ENCODE results near the gene TMCC1. TPM values are rescaled to one million over a fixed set of nuclear protein-coding genes. Genes with fewer than 3 reads are reported as not detected.
"Not testable (repeated sequence)": the region's sequence is repeated elsewhere in the genome, so short reads cannot be mapped to it uniquely, and the experiment has no call there.

Gene TMCC1
- total RNA-seq, 1 donor from 2014 or later = 35.2 TPM

DNA sequence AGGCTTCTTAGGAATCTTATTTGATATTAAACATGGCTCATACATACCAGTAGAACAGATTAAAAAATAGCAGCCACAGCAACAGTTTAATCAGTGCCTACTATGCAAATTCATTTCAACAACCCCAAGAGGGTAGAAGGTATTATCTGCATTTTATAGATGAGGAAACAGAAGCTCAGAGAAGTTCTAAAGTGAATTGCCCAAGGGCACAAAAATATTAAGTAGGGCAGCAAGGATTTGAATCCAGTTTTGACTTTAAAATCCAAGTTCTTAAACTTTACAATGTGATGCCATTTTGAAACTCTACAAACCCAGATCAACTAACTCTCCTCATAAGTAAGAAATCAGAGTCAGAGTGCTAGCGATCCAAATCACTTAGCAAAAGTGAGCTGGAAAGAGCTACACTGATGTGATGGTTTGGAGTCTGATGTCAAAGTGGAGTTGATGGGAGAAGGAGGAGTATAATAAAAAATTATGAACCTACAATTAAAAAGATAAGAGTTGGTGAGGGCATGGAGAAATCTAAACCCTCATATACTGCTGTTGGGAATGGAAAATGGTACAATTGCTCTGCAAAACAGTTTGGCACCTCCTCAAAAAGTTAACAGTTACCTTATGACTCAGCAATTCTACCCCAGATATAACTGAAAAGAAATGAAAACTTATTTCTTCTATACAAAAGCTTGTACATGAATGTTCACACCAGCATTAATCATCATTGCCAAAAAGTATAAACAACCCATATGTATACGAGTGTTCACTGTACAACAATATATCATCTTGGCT, 236.1 kb downstream of the TMCC1 start:
- DNase-seq (ENCODE audit: extremely low read depth, low read depth, low spot score) = no peak

DNA sequence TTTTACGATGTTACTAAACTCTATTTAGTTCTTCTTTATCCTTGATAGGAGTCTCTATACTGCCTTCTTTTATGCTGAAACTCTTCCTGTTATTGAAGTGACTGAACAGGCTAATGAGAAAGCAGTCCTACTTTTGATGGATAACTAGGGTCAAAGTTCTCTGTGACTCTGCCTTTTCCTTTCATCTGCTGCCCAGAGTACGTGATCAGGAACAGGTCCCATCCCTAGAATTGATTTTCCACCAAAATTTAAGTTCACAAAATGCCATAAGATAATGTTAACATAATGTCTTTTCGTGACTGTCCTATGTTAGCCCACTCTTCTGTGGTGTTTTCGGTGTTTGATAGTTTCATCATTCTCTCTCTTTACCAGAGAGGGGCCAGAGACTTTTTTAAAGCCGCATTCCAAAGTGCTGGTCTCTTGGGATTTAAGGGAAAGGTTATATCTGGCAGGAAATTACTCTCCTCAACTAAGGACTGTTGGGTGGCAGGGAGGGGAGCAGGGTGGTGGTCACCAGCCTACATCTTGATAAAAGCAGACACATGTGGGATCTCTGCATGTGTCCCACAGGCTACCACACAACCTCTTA, 236.8 kb downstream of the TMCC1 start:
- DNase-seq (ENCODE audit: extremely low read depth, low read depth, low spot score) = no peak

DNA sequence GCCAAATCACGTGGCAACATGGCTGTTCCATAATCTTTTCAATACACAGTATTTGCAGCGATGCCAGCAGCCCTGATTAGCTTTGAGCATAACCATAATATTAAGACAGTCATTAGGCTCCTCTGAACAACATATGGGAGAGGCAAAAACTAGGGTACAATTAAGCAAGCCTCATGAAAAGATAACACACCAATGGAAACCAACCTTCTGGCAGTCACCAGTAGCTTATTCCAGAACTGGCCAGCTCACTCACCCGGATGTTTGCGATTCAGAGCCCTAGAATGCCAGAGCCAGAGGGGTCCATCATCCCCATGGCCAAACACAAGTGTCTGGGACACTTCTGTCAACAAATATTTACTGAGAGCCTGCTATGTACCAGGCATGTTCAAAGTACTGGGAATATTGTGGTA, 238.2 kb downstream of the TMCC1 start:
- no peak for DNase-seq (ENCODE audit: extremely low read depth, low read depth, low spot score)

DNA sequence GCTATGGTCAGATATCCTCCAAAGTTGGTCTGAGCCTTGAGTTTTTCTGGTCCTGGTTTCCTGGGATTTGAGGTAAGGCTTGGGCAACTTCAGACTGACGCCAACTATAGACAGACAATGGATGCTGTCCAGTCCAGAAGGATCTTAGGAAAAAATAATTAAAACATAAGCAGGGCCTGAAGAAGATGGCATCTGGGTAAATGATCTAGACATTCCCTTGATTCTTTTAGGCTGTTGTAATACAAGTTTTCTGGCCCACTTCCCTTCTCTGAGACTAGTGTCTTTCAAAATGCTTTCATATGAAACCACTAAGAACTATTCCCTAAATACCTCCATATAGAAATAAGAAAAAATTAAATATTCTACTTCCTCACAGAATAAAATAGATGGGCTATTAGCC, 239.4 kb downstream of the TMCC1 start:
- no peak for DNase-seq (ENCODE audit: extremely low read depth, low read depth, low spot score)

DNA sequence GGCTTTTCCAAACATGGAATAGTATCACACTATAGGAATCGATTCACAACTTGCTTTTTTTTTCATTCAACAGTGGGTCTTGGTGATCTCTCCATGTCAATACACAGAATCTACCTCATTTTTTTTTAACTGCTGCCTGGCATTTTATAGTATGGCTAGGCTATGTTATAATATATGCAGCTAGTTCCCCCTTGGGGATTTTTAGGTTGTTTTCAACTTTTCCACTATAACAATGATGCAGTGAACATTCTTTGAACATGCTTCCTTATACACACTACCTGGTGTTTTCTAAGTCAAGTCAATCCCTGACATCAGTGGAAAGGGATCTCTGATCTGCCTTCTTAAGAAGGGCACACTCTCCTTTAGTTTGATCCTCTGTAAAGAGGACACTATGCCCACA, 240.5 kb downstream of the TMCC1 start:
- DNase-seq (ENCODE audit: extremely low read depth, low read depth, low spot score) = no peak

DNA sequence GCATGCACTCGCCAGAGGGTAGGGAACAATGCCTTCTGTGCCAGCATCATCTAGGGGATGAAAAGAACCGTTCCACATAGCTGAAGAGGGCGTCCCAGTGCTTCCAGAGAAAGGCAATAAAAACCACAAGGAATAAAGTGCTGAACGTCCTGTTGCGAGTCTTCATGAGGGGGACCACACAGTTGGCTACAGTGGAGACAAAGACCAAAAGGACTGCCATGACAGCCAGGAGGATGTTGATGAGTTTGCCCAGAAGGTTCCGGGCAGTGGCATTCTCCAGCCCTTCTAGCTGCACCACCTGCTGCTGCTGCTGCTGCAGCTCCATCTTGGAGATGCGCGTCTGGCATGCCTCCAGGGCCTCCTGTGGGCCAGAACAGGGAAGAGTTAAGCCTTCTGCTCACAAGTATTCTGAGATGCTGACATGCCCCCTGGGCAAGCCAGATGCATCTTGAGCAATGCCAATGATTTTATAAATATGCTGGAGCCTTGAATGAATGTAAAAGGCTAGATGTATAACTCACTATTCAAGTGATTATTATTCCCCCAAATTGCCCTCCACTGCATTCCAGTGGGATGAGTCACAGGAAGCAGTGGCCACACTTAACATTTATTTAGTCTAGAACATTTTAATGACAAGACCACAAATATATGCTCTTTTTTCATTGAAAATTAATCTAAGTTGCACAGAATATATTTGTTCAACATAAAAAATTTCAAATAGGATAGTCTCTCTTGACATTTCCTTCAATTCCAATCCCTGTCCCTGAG, 241.9 kb downstream of the TMCC1 start:
- no peak for DNase-seq (ENCODE audit: extremely low read depth, low read depth, low spot score)

DNA sequence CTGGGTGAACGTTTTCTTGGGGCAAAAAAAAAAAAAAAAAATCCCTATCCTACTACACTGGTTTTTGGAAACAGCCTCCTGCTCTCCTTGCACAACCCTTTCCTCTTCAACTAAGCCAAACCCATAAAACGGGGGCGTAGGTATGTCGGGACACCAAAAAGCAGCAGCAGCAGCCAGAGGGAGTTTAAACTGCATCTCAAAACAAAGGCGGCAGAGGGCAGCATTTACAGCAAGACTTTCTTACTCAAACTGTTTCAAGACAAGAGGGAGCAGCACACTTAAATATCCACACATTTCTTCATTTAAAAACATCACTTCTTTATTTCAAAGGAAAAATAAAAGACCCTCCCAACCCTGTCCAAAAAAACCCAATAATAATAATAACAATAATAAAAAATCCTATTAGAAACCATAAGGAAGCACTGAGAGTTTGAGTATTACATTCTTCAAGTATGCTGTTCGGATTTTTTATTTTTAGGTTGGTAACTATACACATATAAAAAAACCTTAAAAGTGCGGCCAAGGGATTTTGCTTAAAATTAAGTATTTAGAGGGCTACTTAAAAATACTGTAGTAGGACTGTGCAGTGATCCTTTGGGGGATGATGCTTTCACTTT, 243.1 kb downstream of the TMCC1 start:
- no peak for DNase-seq (ENCODE audit: extremely low read depth, low read depth, low spot score)

DNA sequence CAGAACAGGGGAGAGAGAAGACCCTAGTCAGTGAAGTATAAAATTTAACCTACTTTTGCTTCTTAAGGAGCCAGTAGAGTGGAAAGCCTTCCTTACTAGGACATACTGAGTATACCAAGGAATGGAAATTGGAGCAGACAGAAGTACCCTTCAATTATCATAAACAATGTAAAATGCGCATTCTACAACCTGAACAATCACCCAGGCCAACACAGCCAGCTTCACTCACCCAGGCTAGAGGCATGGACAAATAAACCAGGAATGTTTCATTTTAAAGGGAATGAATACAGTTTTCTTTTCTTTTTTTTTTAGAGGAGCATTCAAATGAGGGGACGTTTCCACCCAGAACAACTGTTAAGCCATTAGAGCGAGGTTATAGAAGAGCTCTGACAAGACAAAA, 245.1 kb downstream of the TMCC1 start:
- DNase-seq (ENCODE audit: extremely low read depth, low read depth, low spot score) = no peak

DNA sequence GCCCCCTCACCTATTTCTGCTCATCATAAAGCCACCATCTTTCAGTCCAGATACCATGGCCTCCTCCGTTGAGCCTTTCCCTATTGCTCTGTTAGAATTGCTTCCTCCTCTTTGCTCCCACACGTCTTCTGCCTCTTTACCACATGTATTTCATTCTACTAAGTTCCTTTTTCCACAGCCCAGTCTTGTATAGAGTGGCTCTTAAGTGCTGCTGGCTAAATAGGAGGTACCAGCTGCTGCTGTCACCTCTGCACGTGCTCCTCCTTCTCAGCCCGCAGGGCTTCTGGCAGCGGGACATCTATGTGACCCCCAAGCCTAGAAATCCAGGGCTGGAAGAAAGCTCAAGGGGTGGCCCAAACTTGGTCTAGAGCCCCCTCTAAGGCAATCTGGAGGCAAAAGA, 248.2 kb downstream of the TMCC1 start:
- DNase-seq (ENCODE audit: extremely low read depth, low read depth, low spot score) = no peak

DNA sequence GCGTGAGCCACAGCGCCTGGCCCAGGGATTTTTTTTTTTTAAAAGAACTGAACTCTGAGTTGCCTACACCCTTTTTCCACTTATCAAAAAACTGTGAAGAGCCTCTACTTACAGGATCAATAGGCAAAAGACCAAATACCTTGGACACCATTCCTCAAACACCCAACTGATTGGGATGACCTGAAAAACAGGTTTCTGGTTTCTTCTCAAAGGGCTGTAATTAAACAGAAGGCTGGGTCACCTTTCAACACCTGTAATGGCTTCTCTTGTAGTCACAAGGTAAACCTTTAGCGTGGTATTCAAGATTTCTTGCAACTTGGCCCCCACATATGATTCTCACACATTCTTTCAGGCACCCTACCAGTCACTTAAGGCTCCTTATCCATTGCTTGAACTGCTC, 248.7 kb downstream of the TMCC1 start:
- DNase-seq (ENCODE audit: extremely low read depth, low read depth, low spot score) = no peak

DNA sequence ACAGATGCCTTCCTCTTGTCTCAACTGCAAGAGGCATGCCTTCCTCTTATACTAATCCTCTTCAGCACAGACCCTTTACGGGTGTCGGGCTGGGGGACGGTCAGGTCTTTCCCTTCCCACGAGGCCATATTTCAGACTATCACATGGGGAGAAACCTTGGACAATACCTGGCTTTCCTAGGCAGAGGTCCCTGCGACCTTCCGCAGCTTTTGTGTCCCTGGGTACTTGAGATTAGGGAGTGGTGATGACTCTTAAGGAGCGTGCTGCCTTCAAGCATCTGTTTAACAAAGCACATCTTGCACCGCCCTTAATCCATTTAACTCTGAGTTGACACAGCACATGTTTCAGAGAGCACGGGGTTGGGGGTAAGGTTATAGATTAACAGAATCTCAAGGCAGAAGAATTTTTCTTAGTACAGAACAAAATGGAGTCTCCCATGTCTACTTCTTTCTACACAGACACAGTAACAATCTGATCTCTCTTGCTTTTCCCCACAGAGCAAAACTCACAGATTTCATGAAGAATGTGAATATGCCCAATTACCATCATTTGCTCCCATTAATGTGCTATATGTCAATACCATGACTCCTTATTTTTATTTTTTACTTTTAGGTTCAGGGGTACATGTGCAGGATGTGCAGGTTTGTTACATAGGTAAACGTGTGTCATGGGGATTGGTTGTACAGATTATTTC, 251.8 kb downstream of the TMCC1 start:
- DNase-seq (ENCODE audit: extremely low read depth, low read depth, low spot score) = not testable (repeated sequence)

DNA sequence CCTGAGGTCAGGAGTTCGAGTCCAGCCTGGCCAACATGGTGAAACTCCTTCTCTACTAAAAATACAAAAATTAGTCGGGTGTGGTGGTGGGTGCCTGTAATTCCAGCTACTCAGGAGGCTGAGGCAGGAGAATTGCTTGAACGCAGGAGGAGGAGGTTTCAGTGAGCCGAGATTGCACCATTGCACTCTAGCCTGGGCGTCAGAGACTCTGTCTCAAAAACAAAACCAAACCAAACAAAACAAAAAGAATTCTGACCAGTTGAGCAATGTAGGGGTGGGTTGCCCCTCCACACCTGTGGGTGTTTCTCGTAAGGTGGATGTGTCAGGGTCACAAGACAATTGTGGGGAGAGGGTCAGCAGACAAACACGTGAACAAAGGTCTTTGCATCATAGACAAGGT, 252.5 kb downstream of the TMCC1 start:
- DNase-seq (ENCODE audit: extremely low read depth, low read depth, low spot score) = not testable (repeated sequence)

DNA sequence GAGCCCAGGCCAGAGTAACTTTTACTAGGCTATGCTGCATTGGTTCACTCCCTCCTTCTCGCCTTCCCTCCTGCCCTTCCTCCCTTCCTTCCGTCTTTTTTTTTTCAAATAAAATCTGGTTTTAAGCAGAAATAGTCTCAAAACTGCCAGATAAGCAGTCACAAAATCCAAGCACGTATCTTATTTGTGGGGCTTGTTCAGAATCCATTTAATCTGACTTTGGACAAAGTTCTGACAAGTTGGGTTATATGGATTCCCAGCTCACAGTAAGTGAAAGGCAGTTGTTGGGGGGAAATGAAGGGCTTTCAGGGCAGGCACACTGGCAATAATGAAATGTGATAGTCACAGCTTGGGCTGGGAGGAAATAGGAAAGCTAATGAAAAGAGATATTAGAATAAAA, 255.0 kb downstream of the TMCC1 start:
- no peak for DNase-seq (ENCODE audit: extremely low read depth, low read depth, low spot score)

DNA sequence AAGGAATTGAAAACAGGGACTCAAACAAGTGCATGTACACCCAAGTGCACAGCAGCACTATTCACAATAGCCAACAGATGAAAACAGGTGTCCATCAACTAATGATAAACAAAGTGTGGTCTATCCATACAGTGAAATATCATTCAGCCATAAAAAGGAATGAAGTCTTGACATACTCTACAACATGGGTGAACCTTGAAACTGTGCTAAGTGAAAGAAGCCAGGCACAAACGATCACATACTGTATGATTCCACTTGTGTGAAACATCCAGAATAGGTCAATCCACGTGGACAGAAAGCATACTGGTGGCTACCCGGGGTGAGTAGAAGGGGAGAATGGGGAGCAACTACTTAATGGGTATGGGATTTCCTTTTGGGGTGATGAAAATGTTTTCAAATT, 257.4 kb downstream of the TMCC1 start:
- no peak for DNase-seq (ENCODE audit: extremely low read depth, low read depth, low spot score)

DNA sequence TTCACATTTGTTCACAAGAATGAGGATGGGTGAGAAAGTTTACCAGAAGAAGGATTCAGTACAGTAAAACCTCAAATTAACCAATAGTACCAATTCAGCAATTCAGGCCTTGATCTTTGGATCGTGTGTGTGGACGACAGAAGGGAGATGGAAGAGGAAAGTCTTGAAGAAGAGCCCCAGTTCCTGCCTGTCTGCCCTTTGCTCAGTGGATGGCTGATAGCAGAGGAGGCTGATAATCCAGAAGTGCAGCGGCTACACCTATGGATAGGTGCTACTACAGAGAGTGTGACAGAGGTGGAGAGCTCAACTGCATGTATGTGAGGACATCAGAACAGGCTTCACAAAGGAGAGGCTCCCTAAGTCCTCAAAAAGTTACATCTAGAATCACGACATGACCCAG, 257.9 kb downstream of the TMCC1 start:
- DNase-seq (ENCODE audit: extremely low read depth, low read depth, low spot score) = no peak

DNA sequence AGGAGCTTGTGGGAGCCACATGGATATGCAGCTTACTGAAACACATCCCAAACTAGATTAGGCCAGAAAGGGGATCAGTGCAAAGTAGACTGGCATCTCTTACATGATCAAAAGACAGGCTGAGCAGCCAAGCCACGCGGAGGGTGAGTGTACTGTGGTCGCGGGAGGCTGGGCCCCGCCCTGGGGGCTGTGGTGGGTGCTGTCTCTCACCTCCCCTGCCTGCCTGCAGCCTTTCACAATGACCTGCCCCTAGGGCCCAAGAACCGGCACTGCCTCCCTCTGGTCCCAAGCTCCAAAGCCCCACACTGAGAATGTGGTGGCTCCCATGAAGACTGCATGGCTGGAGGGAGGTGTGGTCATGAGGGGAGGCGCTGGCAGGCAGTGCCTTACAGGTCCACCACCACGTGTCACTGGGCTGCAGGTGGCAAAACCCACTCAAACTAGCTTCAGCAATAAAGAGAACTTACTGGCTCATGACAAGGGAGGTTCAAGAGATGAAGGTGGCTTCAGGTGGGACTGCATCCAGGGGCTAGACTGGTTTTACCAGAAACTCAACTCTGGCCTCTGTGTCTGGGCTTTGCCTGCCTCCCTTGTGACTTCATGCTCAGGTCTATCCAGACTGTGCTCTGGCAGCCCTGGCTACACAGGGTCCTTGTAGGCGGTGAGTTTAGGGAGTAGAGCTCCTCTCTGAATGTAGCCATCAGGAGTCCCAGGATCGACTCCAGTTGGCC, 259.6 kb downstream of the TMCC1 start:
- DNase-seq (ENCODE audit: extremely low read depth, low read depth, low spot score) = no peak

DNA sequence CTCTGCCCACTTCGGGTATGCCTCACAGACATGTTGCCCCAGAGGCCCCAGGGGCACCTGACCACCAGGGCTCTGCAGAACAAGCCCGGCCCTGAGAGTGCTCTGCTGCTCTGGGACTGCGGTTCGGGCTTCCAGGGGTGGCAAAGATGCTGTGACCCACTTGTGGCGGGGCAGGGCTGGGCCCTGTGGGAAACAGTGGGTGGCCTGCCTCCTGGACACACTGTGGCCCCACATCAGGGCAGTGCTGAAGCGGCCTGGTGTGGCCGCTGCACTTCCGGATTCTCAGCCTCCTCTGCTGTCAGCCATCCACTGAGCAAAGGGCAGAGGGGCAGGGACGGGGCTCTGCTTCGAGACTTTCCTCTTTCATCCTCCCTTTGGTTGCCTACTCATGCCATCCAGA, 260.5 kb downstream of the TMCC1 start:
- no peak for DNase-seq (ENCODE audit: extremely low read depth, low read depth, low spot score)

DNA sequence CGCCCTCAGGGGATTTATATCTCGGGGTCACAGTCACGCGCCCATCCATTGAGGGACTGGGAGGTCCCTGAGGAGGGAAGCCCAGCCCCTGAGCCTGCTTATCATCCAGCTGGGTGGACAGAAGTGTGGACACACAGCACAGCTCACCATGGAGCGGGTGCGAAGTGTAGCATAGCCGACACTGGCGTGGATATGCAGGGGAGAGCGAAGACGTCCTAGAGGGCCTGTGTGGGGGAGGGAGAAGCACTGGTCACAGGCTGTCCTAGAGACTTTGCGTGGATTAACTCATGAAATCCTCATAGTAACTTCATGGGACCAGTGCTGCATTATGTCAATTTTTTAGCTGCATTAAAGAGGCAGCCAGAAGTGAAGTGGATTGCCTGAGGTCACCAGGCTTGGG, 261.0 kb downstream of the TMCC1 start:
- no peak for DNase-seq (ENCODE audit: extremely low read depth, low read depth, low spot score)

DNA sequence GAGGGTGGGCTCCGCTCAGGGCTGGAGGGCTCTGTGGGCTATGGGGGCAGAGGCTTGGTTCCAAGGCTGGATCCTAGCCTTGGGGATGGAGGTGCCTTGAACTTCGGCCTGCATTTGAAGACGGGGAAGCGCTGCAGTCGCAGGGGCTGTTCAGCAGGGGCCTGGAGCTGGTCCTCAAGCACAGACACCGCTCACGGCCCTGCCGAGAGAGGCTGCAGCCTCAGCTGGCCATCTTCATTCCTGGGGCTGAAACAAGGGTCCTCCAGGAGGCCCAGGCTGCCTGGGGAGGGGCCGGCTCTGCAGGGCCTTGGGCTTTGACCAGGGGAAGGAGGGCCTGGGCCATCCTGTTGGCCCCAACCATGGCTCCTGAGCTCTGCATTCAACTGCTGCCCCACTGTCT, 261.5 kb downstream of the TMCC1 start:
- DNase-seq (ENCODE audit: extremely low read depth, low read depth, low spot score) = no peak

DNA sequence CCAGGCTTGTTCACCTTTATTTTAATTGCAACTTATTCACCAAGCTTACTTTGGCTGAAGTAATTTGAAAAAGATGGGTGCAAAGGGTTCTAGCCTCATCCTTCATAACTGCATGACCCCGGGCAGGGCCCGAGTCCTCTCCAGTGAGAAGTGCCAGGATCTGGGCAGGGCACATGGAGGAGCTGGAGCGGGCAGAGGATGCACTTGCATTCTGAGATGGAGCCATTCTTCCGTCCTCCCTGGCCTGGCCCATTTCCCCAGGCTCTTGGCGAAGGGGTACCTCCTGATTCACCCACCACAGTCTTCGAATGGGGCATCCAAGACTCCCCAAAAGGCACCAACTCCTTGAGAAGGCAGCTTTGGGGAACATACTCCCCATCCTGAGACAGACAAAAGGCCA, 264.5 kb downstream of the TMCC1 start:
- DNase-seq (ENCODE audit: extremely low read depth, low read depth, low spot score) = no peak
